ENCODE data around the gene RHEX. TPM values are rescaled to one million over a fixed set of nuclear protein-coding genes. Genes with fewer than 3 reads are reported as not detected.

The RHEX gene
- total RNA-seq, 1 donor from 2014 or later = 0.29 TPM

- no peak for DNase-seq (ENCODE audit: low read depth)
- H3K4me3 ChIP-seq (ENCODE audit: low read depth, low read length) = no peak overlapping the region
- no peak for TF ChIP-seq CTCF (conservative IDR thresholded peaks at IDR 0.05; ENCODE audit: low read depth, low read length)
These were observed 78.1 kb downstream of the RHEX start for GRCh38 chr1:206131037-206131436.

DNA sequence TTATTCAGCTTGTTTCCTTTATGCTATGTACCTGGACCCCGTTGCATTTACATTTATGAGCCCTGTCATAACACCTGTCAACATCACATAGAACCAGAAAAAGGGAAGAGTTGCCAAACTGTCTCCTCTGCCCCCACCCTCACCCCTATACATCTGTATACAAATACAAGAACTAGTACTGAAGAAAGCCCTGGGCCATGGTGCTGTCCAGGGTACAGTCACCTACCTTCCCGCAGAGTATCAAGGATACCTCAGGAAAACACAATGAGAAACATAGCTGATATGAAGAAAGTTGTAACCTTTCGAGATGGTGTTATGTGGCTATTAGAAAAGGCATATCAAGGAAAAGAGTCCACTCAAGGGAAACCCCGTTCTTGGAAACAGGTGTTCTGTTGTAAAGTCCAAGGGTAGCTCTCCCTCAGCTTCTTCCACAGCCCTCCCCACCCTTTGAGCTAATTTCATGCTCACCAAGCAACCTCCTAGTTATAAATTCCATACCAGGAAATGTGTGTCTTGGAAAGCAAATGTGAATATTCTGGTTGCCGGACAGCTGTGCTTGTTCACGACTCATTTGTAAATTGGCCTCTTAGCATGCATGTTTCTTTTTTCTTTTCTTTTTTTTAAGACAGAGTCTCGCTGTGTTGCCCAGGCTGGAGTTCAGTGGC lies 80.9 kb downstream of the RHEX start:
- H3K4me3 ChIP-seq (ENCODE audit: low read depth, low read length) = no peak overlapping the region
- no peak for TF ChIP-seq CTCF (conservative IDR thresholded peaks at IDR 0.05; ENCODE audit: low read depth, low read length)
- DNase-seq (ENCODE audit: low read depth) = no peak

GRCh38 chr1:206135248-206135647 lies 82.3 kb downstream of the RHEX start:
- no peak for DNase-seq (ENCODE audit: low read depth)
- no peak overlapping the region for H3K4me3 ChIP-seq (ENCODE audit: low read depth, low read length)
- TF ChIP-seq CTCF (conservative IDR thresholded peaks at IDR 0.05; ENCODE audit: low read depth, low read length) = no peak

DNA sequence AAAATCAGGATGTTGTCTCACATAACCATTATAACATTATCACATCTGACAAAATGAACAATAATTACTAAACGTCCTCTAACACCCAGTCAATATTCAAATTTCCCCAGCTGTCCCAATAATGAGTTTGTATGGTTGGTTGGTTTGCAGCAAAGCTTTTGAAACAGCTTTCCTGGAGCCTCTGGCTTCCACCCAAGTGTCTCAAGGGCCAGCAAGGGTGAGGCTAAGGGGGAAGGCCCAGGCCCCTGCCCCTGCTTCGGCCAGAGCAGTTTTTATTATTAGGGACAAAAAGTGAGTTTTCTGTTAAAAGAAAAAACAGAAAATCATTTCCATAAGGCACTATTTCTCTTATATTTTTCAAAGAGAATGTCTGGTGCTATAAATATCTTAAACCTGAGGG lies 83.3 kb downstream of the RHEX start:
- no peak for DNase-seq (ENCODE audit: low read depth)
- no peak for TF ChIP-seq CTCF (conservative IDR thresholded peaks at IDR 0.05; ENCODE audit: low read depth, low read length)

GRCh38 chr1:206142011-206142410 lies 89.0 kb downstream of the RHEX start:
- no peak for TF ChIP-seq CTCF (conservative IDR thresholded peaks at IDR 0.05; ENCODE audit: low read depth, low read length)
- no peak overlapping the region for H3K4me3 ChIP-seq (ENCODE audit: low read depth, low read length)
- no peak for DNase-seq (ENCODE audit: low read depth)

More for the DNA sequence above, 83.3 kb downstream of the RHEX start:
- H3K4me3 ChIP-seq (ENCODE audit: low read depth, low read length) = no peak overlapping the region

DNA sequence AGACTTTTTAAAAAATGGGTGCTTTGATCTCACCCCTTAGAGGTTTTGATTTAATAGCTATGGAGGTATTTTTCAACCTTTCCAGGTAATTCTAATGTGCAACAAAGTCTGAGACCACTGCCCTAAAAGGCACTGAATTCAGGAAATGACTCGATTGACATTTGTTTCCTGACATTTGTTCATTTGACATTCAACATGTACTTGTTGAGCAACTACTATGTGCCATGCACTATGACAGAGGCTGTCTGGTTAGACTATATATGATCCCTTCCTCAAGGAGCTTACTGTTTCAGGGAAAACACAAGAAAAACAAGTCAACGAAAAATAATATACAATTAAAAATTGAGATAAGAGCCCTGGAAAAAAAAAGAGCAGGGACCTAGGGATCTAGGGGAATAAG lies 89.8 kb downstream of the RHEX start:
- no peak for DNase-seq (ENCODE audit: low read depth)
- no peak overlapping the region for H3K4me3 ChIP-seq (ENCODE audit: low read depth, low read length)
- no peak for TF ChIP-seq CTCF (conservative IDR thresholded peaks at IDR 0.05; ENCODE audit: low read depth, low read length)

GRCh38 chr1:206143537-206144172 lies 90.7 kb downstream of the RHEX start:
- TF ChIP-seq CTCF (conservative IDR thresholded peaks at IDR 0.05; ENCODE audit: low read depth, low read length) = no peak
- no peak overlapping the region for H3K4me3 ChIP-seq (ENCODE audit: low read depth, low read length)
- DNase-seq (ENCODE audit: low read depth) = no peak
